Activated gamma-delta T cell treated with anti-CD3 and anti-CD28 coated beads, Interleukin-2, amount 50 U/mL, for 16 hours (primary cell): ENCODE data around the gene PTPRN2.

Experiments
- DNase-seq: peaks from one replicate; pipeline ENCODE4 v3.0.0-alpha.2; 2020; ENCODE audit warnings: low read depth

PTPRN2 gene

DNA sequence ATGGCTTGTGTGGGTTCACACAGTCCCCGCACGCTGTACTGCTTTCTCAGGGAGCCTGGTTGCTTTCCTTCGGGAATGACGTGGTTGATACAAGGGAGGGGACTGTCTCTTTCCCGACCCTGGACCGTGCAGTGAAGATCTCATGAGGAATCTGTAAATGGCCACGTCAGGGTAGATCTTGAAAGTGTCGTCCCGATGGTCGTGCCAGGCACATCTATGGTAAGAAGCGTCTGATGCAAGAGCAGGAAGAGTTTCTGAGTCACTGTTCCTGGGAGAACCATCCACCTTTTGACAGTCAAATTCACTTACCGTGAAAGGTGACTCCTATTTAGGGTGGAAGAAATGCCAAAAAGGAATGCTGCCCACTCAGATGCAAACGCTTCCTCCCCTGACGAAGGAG lies 500.4 kb downstream of the PTPRN2 start:
- DNase-seq: no peak

GRCh38 chr7:158085741-158086695 lies 501.6 kb downstream of the PTPRN2 start:
- no peak for DNase-seq

GRCh38 chr7:158084555-158084954 lies 503.1 kb downstream of the PTPRN2 start:
- no peak for DNase-seq

- DNase-seq: no peak
These were observed 503.9 kb downstream of the PTPRN2 start for GRCh38 chr7:158083526-158084310.

- DNase-seq: no peak
These were observed 504.9 kb downstream of the PTPRN2 start for GRCh38 chr7:158082761-158083160.

- no peak for DNase-seq
These were observed 506.7 kb downstream of the PTPRN2 start for GRCh38 chr7:158080899-158081445.

GRCh38 chr7:158077934-158078910 lies 509.4 kb downstream of the PTPRN2 start:
- DNase-seq: no peak

GRCh38 chr7:158077151-158077840 lies 510.3 kb downstream of the PTPRN2 start:
- no peak for DNase-seq

- no peak for DNase-seq
These were observed 511.0 kb downstream of the PTPRN2 start for GRCh38 chr7:158076656-158077055.

- DNase-seq: no peak
These were observed 511.4 kb downstream of the PTPRN2 start for GRCh38 chr7:158076215-158076614.

- DNase-seq: no peak
These were observed 512.0 kb downstream of the PTPRN2 start for GRCh38 chr7:158075633-158076001.

- no peak for DNase-seq
These were observed 512.6 kb downstream of the PTPRN2 start for GRCh38 chr7:158074896-158075632.

- DNase-seq: no peak
These were observed 513.5 kb downstream of the PTPRN2 start for GRCh38 chr7:158073845-158074840.

- DNase-seq: no peak
These were observed 514.5 kb downstream of the PTPRN2 start for GRCh38 chr7:158072991-158073730.

- DNase-seq: no peak
These were observed 517.3 kb downstream of the PTPRN2 start for GRCh38 chr7:158070222-158070920.

DNA sequence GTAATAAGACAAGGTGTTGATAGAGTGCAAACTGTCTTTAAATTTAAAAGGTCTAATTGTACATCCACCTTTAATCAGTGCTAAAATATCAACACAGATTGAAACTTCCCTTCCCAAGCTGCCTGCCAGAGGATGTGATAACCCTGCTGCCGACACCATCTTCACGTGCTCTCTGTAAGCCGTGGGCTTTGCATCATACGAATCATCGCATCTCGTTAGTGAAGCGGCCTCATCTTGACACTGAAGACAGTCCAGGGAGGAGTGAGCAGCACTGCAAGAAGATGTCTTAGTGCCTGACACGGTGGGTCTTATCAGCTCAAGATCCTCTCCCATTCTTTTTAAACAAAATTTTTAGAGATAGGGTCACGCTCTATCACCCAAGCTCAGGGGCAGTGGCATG lies 518.8 kb downstream of the PTPRN2 start:
- no peak for DNase-seq

- no peak for DNase-seq
These were observed 519.6 kb downstream of the PTPRN2 start for GRCh38 chr7:158067931-158068482.
